Right lobe of liver (tissue), 4 donors: ENCODE measurements around the gene SPATC1L.

Source experiments
- CTCF ChIP-seq, 4 donors: fragments of 200-600 bp in 3 of 4; fragments of 450-650 bp in 1 of 4; IDR thresholded peaks; one replicate each; pipeline versions ENCODE4 v1.5.1 to v1.8.0; 2016 to 2022; ENCODE audit warnings: antibody characterized with exemption in 4 of 4, mild to moderate bottlenecking in 2 of 4
- POLR2A ChIP-seq: fragments of 450-650 bp; IDR thresholded peaks from one replicate; pipeline ENCODE4 v1.6.1; 2017; ENCODE audit warnings: antibody characterized with exemption, mild to moderate bottlenecking
- donor health status: DM: no; HTN: no; CAD: no.
- donor health status: DM: no; HTN: no; CAD: no.
- donor health status: DM: no; HTN: yes; CAD: no.

DNA sequence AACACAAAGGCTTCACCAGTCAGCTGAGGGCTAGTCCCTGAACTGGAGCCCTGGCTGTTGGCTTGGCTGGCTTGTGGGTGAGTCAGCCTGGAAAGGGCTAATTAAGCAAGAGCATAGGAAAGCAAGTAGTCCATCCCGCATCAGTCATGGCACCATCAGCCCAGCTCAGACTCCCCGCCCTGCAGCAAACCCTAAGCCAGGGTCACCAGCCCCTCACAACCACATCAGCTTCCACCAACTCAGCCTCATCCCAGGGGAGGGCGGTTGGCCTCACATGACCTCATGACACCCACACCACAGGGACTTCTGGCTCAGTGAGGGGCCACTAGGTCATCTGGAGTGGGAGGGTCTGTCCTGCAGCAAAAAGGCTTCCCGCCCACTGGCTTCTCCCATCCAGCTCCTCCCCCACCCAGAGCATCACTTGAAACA is 7.0 kb upstream of the SPATC1L start:
- no peak for TF ChIP-seq CTCF (IDR thresholded peaks at IDR 0.05)
- TF ChIP-seq POLR2A, result no peak
